C4-2B (cell line): ENCODE data around the gene OSBPL10.
A peak's percentile ranks its signal among the peaks of the same experiment; 100 is the strongest.

Experiments used
- H3K27ac ChIP-seq: fragments of 450-650 bp; 2 replicates; pipeline ENCODE4 v1.5.1; 2017
- ZFX ChIP-seq: fragments of 450-650 bp; IDR thresholded peaks from 2 replicates; pipeline ENCODE4 v1.6.1; 2017
- TF ChIP-seq, protein P1 (sequence below): fragments of 450-650 bp; conservative IDR thresholded peaks from 2 replicates; pipeline ENCODE4 v1.5.1; 2017; ENCODE audit warnings: mild to moderate bottlenecking

Gene OSBPL10

DNA sequence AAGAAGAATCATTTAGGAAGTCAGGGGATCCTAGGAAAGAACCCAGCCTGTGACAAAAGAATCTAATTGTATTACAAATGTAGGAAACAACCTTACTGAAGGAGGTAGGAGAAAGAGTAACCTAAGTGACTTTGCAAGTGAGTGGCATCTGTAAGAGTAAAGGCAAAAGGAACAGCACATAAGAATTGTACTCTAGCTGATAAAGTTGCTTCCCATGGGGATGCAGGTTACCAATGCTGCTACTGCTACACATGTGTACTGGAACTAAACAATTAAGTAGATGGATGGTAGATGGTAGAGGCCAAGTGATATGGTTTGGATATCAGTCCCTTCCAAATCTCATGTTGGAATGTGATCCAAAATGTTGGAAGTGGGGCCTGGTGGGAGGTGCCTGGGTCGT lies 60.8 kb downstream of the OSBPL10 start:
- TF ChIP-seq, protein P1, sequence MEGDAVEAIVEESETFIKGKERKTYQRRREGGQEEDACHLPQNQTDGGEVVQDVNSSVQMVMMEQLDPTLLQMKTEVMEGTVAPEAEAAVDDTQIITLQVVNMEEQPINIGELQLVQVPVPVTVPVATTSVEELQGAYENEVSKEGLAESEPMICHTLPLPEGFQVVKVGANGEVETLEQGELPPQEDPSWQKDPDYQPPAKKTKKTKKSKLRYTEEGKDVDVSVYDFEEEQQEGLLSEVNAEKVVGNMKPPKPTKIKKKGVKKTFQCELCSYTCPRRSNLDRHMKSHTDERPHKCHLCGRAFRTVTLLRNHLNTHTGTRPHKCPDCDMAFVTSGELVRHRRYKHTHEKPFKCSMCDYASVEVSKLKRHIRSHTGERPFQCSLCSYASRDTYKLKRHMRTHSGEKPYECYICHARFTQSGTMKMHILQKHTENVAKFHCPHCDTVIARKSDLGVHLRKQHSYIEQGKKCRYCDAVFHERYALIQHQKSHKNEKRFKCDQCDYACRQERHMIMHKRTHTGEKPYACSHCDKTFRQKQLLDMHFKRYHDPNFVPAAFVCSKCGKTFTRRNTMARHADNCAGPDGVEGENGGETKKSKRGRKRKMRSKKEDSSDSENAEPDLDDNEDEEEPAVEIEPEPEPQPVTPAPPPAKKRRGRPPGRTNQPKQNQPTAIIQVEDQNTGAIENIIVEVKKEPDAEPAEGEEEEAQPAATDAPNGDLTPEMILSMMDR = no peak
- TF ChIP-seq ZFX = no peak
- H3K27ac ChIP-seq = no peak overlapping the region; the same call in 1 of the 2 replicates

DNA sequence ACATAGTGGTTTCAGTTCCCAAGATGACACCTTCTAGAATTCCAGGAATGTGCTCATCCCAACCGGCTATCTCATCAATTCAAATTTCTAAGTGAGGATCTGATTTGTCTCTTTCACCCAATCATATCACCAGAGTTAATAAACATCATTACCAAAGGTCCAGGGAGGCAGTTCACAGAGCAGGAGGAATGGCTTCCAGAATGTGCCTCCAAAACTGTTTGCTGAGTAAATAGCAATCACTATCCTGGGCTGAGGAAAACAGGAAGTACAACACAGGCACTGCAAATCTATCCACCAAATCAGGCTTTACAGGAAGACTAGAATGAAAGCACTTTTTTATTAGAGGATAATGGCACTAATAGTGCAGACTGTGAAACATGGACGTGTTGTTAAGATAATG lies 61.5 kb downstream of the OSBPL10 start:
- H3K27ac ChIP-seq = peak overlapping the region; percentile 52; the same call in 1 of the 2 replicates
- TF ChIP-seq ZFX = no peak
- TF ChIP-seq, protein P1 = no peak

DNA sequence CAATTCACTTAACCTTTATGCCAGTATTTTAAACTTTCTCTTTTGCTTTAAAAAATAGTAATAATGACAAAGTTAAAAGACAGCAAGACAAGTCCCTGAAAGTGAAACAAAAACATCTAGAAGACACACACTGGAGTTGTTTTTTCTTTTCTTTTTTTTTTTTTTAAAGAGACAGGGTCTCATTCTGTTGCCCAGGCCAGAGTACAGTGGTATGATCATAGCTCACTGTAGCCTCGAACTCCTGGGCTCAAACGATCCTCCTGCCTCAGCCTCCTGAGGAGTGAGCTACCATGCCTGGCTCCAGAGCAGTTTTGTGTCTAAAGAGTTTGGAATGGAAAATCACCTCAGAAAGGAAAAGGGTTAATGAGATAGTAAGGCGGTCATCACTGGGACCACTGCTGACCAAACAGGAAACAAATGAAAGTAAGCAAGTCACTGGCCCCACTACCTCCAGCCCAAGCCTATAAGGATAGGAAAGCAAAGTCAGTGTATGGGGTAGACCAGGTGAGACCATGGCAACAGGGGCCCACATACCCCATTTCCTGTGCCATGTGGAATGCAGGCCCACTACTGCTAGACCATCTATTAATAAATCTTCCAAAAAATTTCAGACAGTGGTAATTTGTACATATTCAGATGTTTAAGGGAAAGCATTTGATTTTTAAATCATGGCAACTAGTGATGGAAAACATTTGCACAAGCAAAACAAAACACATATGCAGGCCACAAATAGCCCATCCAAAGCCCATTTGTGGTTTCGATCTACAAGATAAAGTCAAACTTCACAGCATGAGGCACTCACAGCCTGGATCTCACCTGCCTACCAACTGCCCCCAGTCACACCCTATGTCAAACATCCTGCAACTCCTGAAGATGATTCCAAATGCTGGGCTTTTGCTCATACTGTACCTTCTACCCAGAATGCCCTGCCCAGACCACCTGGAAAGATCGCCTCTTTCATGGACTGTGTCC lies 62.6 kb downstream of the OSBPL10 start:
- peak overlapping the region; percentile 52 for H3K27ac ChIP-seq
- TF ChIP-seq, protein P1 = no peak
- TF ChIP-seq ZFX = no peak

DNA sequence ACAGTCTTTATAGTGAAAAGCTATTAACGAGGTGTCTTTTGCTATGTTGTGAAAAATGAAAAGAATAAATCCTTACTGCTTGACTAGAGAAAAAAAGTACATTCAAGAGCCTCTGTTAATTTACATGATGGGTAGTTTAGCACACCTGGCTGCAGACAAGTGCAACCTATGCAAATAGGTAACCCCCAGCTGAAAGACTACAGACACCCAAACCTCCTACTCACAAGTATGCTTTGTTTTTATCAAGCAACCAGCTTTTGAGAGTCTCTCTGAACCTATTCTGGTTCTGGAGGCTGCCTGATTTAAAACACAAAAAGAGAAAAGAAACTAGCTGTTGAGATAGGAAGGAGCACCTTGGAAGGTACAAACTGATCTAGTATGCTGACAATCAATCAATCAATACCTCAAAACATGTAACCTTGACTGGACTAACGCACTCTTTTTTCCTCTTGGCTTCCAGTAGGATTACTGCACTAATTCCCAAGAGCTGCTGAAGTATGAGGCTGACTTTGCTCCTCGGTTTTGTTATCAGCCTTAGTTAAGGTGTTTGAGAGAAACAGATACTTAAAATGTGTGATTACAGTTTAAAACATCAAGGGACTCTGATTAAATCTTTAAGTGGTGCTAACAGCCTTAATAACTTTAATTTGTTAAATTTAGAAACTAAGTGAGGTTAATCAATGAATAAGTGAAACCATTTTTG lies 63.6 kb downstream of the OSBPL10 start:
- H3K27ac ChIP-seq = peak overlapping the region; percentile 66
- TF ChIP-seq, protein P1 = no peak
- TF ChIP-seq ZFX = no peak

DNA sequence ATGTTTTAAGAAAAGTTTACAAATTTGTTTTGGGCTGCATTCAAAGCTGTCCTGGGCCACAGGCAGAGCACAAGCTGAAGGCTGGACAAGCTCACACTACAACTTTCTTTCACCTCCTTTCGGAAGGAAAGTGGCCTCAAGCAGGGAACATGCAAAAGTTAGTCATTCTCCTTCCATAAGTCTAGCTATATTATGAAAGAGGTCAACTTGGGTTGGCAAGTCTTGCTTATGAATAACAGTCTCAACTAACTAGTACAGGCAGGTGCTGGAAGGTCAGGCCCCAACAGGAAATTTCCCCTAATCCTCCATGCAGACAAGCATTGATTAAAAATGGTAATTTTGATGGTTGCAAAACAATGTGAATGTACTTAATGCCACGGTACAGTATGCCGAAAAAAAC lies 69.4 kb downstream of the OSBPL10 start:
- no peak overlapping the region for H3K27ac ChIP-seq
- no peak for TF ChIP-seq ZFX
- TF ChIP-seq, protein P1 = no peak

DNA sequence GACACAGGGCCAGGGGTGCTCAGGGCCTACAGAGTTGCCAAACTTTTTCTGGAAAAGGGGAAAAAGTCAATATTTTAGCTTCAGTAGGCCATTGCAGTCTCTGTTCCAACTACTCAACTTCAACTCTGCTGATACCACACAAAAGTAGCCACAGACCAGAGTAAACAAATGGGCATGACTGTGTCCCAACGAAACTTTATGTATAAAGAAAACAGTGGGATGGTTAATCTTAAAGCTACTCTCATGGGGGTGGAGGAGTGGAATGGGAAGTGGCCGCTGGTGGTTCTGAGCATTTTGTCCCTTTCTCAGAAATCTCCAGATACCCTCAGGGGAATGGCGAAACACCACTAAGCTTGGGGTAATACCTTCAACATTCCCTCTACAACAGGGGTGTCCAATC lies 69.9 kb downstream of the OSBPL10 start:
- TF ChIP-seq, protein P1 = no peak
- no peak for TF ChIP-seq ZFX
- H3K27ac ChIP-seq = no peak overlapping the region

DNA sequence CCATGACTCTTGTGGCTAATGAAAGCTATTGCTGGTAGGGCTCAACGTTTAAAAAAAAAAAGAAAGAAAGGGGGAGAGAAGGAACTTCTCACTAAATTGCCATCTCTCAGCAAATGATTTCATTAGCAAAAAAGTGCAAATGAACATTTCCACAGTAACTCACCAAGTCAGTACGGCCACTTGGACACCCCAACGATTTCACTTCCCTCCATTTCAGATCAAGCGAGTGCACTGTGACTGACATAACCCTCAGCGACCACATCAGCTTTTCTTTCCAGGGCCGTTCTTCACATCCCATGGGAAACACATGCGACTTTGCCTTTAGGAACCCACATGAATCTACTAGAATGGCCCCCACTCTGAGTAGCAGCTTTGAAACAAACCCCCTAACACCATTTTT lies 71.6 kb downstream of the OSBPL10 start:
- no peak for TF ChIP-seq ZFX
- TF ChIP-seq, protein P1 = no peak
- H3K27ac ChIP-seq = no peak overlapping the region
